Heart left ventricle (tissue), 16 donors: ENCODE data around the gene MYO5B. TPM values are rescaled to one million over a fixed set of nuclear protein-coding genes. Genes with fewer than 3 reads are reported as not detected.

ENCODE experiments used
- ATAC-seq, 4 donors: fragments of 200-7000 bp; cut with Tn5 transposase; one replicate each; pipeline ENCODE4 v1.9.1; 2020 to 2022; ENCODE audit warnings: moderate library complexity in 4 of 4, mild to moderate bottlenecking in 3 of 4, moderate number of reproducible peaks in 1 of 4
- DNase-seq, 5 donors: peaks; one replicate each; pipeline ENCODE4 v3.0.0-alpha.2; 2020
- H3K27ac ChIP-seq, 12 donors: fragments of 200-600 bp; sonication (generic) in 4 of 12; one replicate each; pipeline versions ENCODE4 v1.5.0 to v1.8.0; 2016 to 2022; ENCODE audit warnings: mild to moderate bottlenecking in 2 of 12
- H3K27me3 ChIP-seq, 9 donors: fragments of 200-600 bp; sonication (generic) in 2 of 9; one replicate each; pipeline versions ENCODE4 v1.5.1 to v1.8.0; 2016 to 2022; ENCODE audit warnings: mild to moderate bottlenecking in 3 of 9
- H3K36me3 ChIP-seq, 9 donors: fragments of 200-600 bp; sonication (generic) in 2 of 9; one replicate each; pipeline versions ENCODE4 v1.5.0 to v1.8.0; 2018 to 2022; ENCODE audit warnings: mild to moderate bottlenecking in 2 of 9
- H3K4me1 ChIP-seq, 12 donors: fragments of 200-600 bp; sonication (generic) in 4 of 12; one replicate each; pipeline versions ENCODE4 v1.5.0 to v1.8.0; 2016 to 2022; ENCODE audit warnings: mild to moderate bottlenecking in 3 of 12
- H3K4me3 ChIP-seq, 12 donors: fragments of 200-600 bp; sonication (generic) in 4 of 12; one replicate each; pipeline versions ENCODE4 v1.5.0 to v1.8.0; 2017 to 2022; ENCODE audit warnings: mild to moderate bottlenecking in 9 of 12, moderate library complexity in 4 of 12
- H3K9me3 ChIP-seq, 12 donors: fragments of 200-600 bp; sonication (generic) in 4 of 12; one replicate each; pipeline versions ENCODE4 v1.5.0 to v1.8.0; 2016 to 2022; ENCODE audit warnings: mild to moderate bottlenecking in 1 of 12
- POLR2A ChIP-seq, 2 donors: fragments of 450-650 bp; IDR thresholded peaks; one replicate each; pipeline ENCODE4 v1.6.1; 2017; ENCODE audit warnings: antibody characterized with exemption in 2 of 2, mild to moderate bottlenecking in 2 of 2, moderate library complexity in 2 of 2
- WGBS, 4 donors: extraction: QIAGEN DNeasy Blood & Tissue Kit in 2 of 4; methylation state at CpG; one replicate each; pipeline versions ENCODE4 v1.1.5 to v1.1.7; 2013 to 2018; 5-methylcytosine and 5-hydroxymethylcytosine counted together
- intact Hi-C, 10 donors: fragments of 100-400 bp; cut with DNase I; formaldehyde crosslinking; loops; one replicate each; pipeline versions ENCODE4 v1.11.1 to v1.14.2; 2022
- polyA plus RNA-seq, 2 donors: library from polyadenylated mRNA; stranded (reverse); fragments of 200-250 nt; gene quantifications; one replicate each; pipeline ENCODE4 v1.2.3, GENCODE V29; 2013
- total RNA-seq, 9 donors: library from RNA; depleted of rRNA in 2 of 9; stranded (reverse); fragments of >200 nt in 2 of 9; fragmentation: NEBNext Ultra II Directional in 3 of 9; extraction: Animal tissue kit (Norgen Biotek cat#: 25700) in 3 of 9; gene quantifications; one replicate each; pipeline versions ENCODE4 v1.1.0 to v1.2.4, GENCODE V29; 2016 to 2023
- TF ChIP-seq, protein P1 (sequence below), 12 donors: fragments of 200-600 bp; sonication (generic) in 4 of 12; IDR thresholded peaks; one replicate each; pipeline versions ENCODE4 v1.5.0 to v1.8.0; 2018 to 2022; ENCODE audit warnings: antibody characterized with exemption in 12 of 12, mild to moderate bottlenecking in 5 of 12
- donor health status: ischemic (EF 13 %, LVEDD 7.1; RV severe dilation, severe dysfunction).
- donor health status: healthy with polysubstance abuse.
- donor health status: DM: no; HTN: yes; CAD: no.
- donor health status: DM: no; HTN: no; CAD: no.
- donor health status: ischemic (EF 25% LVEDD 6.9; RV normal size, moderate dysfunction).
- donor health status: ischemic (EF 25% LVEDD 5.7; RV mildly dilated, moderate dysfunction).
- donor health status: healthy.
- donor health status: DM: yes; HTN: yes; CAD: no.
- donor health status: ischemic (EF 35%, LVEDD 5.7; RV mildly dilated, moderate dysfunction).
- donor health status: nonischemic (EF 11% LVEDD 7.7; RV severe dilation, severe dysfunction).
- donor health status: DM: yes; HTN: yes; CAD: no.
- donor health status: PGD.
- donor health status: ischemic (EF 29% LVEDD 5.4; RV normal size, mild dysfunction).
- donor health status: nonischemic (EF 23%, LVEDD 6.1; RV moderate dilation, normal function).

MYO5B gene
- total and polyA plus RNA-seq, 11 donors: 0.51 to 5.9 (median 1.4) TPM

- H3K4me3 ChIP-seq: no peak overlapping the region
- peaks cover 0 to 13% (median 0%) of the 10 kb centered on the region in 9 donors for H3K27me3 ChIP-seq
- 59 to 73% (median 70%) methylated on average over 9 of the region's 9 CpGs for WGBS, 4 donors
- ATAC-seq (no peak), DNase-seq (no peak)
- H3K27ac ChIP-seq: no peak overlapping the region
- intact Hi-C loops: no loop called here
- TF ChIP-seq, protein P1, sequence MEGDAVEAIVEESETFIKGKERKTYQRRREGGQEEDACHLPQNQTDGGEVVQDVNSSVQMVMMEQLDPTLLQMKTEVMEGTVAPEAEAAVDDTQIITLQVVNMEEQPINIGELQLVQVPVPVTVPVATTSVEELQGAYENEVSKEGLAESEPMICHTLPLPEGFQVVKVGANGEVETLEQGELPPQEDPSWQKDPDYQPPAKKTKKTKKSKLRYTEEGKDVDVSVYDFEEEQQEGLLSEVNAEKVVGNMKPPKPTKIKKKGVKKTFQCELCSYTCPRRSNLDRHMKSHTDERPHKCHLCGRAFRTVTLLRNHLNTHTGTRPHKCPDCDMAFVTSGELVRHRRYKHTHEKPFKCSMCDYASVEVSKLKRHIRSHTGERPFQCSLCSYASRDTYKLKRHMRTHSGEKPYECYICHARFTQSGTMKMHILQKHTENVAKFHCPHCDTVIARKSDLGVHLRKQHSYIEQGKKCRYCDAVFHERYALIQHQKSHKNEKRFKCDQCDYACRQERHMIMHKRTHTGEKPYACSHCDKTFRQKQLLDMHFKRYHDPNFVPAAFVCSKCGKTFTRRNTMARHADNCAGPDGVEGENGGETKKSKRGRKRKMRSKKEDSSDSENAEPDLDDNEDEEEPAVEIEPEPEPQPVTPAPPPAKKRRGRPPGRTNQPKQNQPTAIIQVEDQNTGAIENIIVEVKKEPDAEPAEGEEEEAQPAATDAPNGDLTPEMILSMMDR (IDR thresholded peaks at IDR 0.05): no peak
- TF ChIP-seq POLR2A (IDR thresholded peaks at IDR 0.05): no peak
- no peaks in the 10 kb centered on the region for H3K36me3 ChIP-seq
- H3K4me1 ChIP-seq: no peaks in the 10 kb centered on the region
- no peaks in the 10 kb centered on the region for H3K9me3 ChIP-seq
Observed at GRCh38 chr18:50135903-50136302, 59.0 kb downstream of the MYO5B start.

DNA sequence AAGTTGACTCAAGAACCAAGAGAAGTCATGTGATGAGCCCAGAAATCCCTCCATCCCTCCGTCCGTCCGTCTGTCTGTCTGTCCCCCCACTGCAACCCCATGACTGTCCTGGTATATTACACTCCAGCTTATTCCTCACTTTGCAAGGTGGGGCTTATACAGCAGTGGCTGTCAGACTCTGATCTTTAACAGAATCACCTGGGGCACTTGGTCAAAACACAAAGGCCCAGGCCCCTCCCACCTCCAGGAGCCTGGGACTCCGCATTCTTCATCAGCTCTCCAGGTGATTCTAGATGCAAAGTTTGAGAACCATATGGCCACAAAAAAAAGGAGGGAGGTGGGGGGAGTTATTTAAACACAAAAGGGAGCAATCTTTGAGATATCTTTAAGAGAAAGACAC is 61.4 kb downstream of the MYO5B start:
- Histone ChIP-seq H3K36me3 (no peaks in the 10 kb centered on the region), H3K9me3 (no peaks in the 10 kb centered on the region), H3K4me1 (no peaks in the 10 kb centered on the region), H3K27me3 (peaks cover 0 to 16% (median 0%) of the 10 kb centered on the region in 9 donors), H3K27ac (no peak overlapping the region), H3K4me3 (no peak overlapping the region)
- TF ChIP-seq, protein P1 (IDR thresholded peaks at IDR 0.05): no peak
- TF ChIP-seq POLR2A (IDR thresholded peaks at IDR 0.05): no peak
- no peak for ATAC-seq
- no peak for DNase-seq
- intact Hi-C loops: no loop called here
- 77 to 89% (median 85%) methylated on average over 4 of the region's 4 CpGs for WGBS, 4 donors

GRCh38 chr18:50131591-50131990 is 63.4 kb downstream of the MYO5B start:
- peaks cover 0 to 17% (median 0%) of the 10 kb centered on the region in 9 donors for H3K27me3 ChIP-seq
- no peaks in the 10 kb centered on the region for H3K9me3 ChIP-seq
- H3K36me3 ChIP-seq: no peaks in the 10 kb centered on the region
- H3K4me1 ChIP-seq: no peaks in the 10 kb centered on the region
- no peak overlapping the region for H3K4me3 ChIP-seq
- TF ChIP-seq, protein P1 (IDR thresholded peaks at IDR 0.05): no peak
- TF ChIP-seq POLR2A (IDR thresholded peaks at IDR 0.05): no peak
- no peak for ATAC-seq
- intact Hi-C loops: no loop called here
- DNase-seq: no peak
- H3K27ac ChIP-seq: no peak overlapping the region

DNA sequence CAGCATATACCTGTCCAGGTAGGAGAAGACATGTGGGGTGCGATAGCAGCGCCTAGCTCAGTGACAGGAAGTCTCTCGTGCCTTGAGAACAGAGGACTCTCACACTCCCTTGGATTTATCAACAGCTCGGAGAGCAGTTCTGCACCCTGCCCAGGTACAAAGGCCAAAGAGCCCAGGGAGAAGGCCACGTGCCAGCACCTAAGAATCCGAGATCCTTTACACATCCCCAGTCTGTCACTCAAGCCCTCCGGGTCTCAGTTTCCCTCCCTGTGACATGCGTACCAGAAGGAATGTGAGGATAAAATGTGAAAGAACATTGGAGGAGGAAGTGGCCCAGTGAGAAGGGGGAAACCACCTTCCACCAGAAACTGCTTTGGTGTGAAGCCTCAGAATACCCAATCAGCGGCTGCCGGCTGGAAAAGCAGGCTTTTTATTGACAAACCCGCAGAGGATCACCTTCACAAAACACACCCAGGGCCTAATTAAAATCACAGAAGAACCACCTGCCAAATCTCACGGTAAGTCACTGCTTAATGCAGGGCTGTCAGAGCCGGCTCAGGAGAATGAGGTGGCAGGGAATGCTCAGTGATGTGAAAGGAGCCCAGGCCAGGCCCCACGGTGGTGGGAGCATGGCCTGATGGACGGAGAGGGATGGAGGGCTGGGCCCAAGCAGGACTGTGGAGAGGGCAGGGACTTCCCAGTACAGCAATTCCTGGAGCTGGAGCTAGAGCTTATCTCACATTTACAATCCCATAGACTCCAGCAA is 66.3 kb downstream of the MYO5B start:
- DNase-seq: no peak
- H3K9me3 ChIP-seq: no peaks in the 10 kb centered on the region
- H3K4me3 ChIP-seq: no peak overlapping the region
- H3K27me3 ChIP-seq: peaks cover 0 to 13% (median 0%) of the 10 kb centered on the region in 9 donors
- intact Hi-C loops: no loop called here
- no peaks in the 10 kb centered on the region for H3K4me1 ChIP-seq
- WGBS, 4 donors: 64 to 72% (median 66%) methylated on average over 15 of the region's 15 CpGs
- H3K36me3 ChIP-seq: no peaks in the 10 kb centered on the region
- H3K27ac ChIP-seq: no peak overlapping the region
- TF ChIP-seq POLR2A (IDR thresholded peaks at IDR 0.05): no peak
- TF ChIP-seq, protein P1 (IDR thresholded peaks at IDR 0.05): no peak
- no peak for ATAC-seq
